ENCODE measurements around the gene ERC2.

DNA sequence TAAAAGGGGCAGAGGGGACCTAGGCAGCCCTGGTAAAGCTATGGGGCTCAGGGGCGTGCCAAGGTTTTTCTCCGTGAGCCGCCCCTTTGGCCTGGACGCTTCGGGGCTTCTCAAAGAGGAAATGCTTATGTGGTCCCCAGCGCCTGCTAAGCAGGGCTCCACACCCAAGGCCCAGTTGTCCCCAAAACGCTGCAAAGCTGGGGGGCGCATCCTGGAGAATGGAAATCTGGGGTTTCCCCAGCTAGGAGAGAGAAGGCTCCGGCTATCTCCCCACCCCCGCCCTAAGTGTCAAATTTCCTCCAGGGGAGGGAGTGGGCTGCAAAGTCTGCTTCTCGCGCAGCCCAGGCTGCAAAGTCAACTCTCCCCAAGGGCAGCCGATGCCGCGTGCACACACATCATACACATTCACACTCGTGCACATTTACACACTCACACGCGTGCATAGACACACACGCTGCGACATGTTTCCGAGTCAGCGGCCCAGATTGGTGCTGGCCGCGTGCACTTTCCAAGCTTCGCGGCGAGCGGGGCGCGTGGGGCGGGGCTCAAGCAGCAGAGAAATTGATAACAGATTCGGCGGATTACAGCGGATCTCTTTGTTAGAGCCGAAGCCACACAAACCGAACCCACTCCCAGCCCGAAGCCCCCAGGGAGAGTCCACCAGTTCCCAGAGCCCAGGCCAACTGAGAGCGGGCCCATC, 985.6 kb downstream of the ERC2 start:
- TF ChIP-seq, protein P1, sequence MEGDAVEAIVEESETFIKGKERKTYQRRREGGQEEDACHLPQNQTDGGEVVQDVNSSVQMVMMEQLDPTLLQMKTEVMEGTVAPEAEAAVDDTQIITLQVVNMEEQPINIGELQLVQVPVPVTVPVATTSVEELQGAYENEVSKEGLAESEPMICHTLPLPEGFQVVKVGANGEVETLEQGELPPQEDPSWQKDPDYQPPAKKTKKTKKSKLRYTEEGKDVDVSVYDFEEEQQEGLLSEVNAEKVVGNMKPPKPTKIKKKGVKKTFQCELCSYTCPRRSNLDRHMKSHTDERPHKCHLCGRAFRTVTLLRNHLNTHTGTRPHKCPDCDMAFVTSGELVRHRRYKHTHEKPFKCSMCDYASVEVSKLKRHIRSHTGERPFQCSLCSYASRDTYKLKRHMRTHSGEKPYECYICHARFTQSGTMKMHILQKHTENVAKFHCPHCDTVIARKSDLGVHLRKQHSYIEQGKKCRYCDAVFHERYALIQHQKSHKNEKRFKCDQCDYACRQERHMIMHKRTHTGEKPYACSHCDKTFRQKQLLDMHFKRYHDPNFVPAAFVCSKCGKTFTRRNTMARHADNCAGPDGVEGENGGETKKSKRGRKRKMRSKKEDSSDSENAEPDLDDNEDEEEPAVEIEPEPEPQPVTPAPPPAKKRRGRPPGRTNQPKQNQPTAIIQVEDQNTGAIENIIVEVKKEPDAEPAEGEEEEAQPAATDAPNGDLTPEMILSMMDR (IDR thresholded peaks at IDR 0.05; ENCODE audit: low read length) = no peak
- no peak for TF ChIP-seq EZH2 (IDR thresholded peaks at IDR 0.05; ENCODE audit: borderline replicate concordance, low read length)
